ENCODE data around the gene HBE1.

DNA sequence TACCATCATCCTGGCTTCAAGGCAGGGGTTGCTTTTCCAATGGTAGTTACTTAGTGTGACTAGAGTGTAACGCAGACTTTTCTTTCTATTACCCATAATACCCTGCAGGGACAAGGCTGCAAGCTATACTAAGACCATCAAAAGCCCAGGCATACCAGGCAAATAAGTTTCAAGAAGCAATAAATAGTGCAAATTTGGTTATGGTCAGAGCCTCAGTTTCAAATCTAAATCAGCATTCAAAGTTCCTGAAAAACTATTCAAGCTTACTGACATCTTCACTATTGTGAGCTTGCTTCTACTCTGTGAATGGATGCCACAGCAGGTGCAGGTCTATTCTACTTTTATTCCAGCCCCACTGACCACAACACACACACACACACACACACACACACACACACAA lies 40.4 kb downstream of the HBE1 start:
- TF ChIP-seq CTCF (optimal IDR thresholded peaks at IDR 0.05 in 1 of 3, IDR thresholded peaks at IDR 0.05 in 1 of 3, conservative IDR thresholded peaks at IDR 0.05 in 1 of 3; ENCODE audit: extremely low read depth in 1 of 3, insufficient read depth in 2 of 3, low read length in 3 of 3) = no peak
- TF ChIP-seq EZH2 (IDR thresholded peaks at IDR 0.05; ENCODE audit: low read length) = no peak

Data from keratinocyte (primary cell).